ENCODE results near the gene NELFCD.

GRCh38 chr20:58980711-58981627 is at the start of gene NELFCD:
- TF ChIP-seq CTCF (IDR thresholded peaks at IDR 0.05; ENCODE audit: insufficient read depth, low read length) (no peak), POLR2AphosphoS5 (IDR thresholded peaks at IDR 0.05; ENCODE audit: low read depth) (peak; percentile 63; the same call in 1 of the 2 replicates), REST (IDR thresholded peaks at IDR 0.05; ENCODE audit: insufficient replicate concordance, low read depth) (no peak), GABPA (IDR thresholded peaks at IDR 0.05; ENCODE audit: low read depth) (no peak), SPI1 (IDR thresholded peaks at IDR 0.05; ENCODE audit: borderline replicate concordance, low read depth) (no peak)
